HG03175 (cell line): ENCODE results near the gene TFG.
"Not testable (repeated sequence)": the region's sequence is repeated elsewhere in the genome, so short reads cannot be mapped to it uniquely, and the experiment has no call there.

Source experiments
- ATAC-seq: cut with Tn5 transposase; IDR thresholded peaks from one replicate; pipeline ENCODE4 v1.9.1; 2021; ENCODE audit warnings: mild to moderate bottlenecking, moderate library complexity; ENCODE audit not compliant: unreplicated experiment

Gene TFG

GRCh38 chr3:100708989-100709841 lies at the start of gene TFG:
Gene TFG (plus strand): TSS chr3:100709494. CDS start chr3:100713686, 4,192 bp downstream.
- ATAC-seq, result peak; percentile 95

- ATAC-seq, result not testable (repeated sequence)
These were observed 48.0 kb upstream of the TFG start for GRCh38 chr3:100661294-100661693.

- ATAC-seq, result no peak
These were observed 47.0 kb upstream of the TFG start for GRCh38 chr3:100662113-100662823.

DNA sequence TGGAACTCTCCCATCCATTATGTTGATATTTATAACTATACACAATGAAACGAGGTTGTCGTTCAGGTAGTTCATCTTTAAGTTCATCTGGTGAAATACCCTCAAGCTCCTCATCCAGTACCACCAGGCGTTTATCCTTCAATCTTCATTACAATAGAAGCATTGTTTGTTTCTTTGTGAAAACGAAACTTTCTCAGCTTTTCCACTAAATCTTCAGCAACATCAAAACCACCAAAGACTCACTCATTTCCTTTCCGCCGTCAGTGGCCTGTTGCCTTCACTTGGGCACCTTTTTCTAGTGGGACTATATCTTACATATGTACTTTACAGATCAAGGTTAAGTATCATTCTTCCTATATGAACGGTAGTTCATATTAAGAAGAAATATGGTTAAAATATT lies 44.1 kb upstream of the TFG start:
- ATAC-seq, result no peak

- ATAC-seq, result not testable (repeated sequence)
These were observed 42.6 kb upstream of the TFG start for GRCh38 chr3:100666699-100667098.

DNA sequence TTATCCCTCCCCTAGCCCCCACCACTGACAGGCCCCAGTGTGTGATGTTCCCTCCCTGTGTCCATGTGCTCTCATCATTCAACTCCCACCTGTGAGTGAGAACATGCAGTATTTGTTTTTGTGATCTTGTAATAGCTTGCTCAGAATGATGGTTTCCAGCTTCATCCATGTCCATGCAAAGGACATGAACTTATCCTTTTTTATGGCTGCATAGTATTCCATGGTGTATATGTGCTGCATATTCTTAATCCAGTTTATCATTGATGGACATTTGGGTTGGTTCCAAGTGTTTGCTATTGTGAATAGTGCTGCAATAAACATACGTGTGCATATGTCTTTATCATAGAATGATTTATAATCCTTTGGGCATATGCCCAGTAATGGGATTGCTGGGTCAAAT lies 42.0 kb upstream of the TFG start:
- not testable (repeated sequence) for ATAC-seq

DNA sequence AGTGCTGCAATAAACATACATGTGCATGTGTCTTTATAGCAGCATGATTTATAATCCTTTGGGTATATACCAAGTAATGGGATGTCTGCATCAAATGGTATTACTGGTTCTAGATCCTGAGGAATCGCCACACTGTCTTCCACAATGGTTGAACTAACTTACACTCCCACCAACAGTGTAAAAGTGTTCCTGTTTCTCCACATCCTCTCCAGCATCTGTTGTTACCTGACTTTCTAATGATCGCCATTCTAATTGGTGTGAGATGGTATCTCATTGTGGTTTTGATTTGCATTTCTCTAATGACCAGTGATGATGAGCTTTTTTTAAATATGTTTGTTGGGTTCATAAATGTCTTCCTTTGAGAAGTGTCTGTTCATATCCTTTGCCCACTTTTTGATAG lies 38.3 kb upstream of the TFG start:
- not testable (repeated sequence) for ATAC-seq

GRCh38 chr3:100681496-100681895 lies 27.8 kb upstream of the TFG start:
- no peak for ATAC-seq

- ATAC-seq, result no peak
These were observed 27.0 kb upstream of the TFG start for GRCh38 chr3:100682056-100682853.

GRCh38 chr3:100682854-100683760 lies 26.2 kb upstream of the TFG start:
- no peak for ATAC-seq

DNA sequence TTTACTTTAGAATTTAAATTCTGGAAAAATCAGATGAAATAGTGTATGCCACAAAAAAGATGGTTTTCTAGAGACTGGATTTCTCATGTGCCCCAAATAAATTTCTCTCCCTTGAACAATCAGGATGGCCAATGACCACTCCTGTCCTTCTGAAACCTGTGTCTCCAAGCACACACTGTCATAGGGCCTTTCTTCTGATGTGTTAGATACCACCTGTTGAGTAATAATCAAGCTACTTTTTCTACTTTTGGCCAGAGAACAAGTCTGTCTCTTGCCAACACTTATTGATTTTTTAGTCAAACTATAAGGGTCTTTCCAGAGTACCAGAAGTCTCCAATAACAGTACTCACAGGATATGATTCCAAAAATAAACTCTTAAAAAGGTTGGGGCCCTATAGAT lies 16.1 kb upstream of the TFG start:
- no peak for ATAC-seq

DNA sequence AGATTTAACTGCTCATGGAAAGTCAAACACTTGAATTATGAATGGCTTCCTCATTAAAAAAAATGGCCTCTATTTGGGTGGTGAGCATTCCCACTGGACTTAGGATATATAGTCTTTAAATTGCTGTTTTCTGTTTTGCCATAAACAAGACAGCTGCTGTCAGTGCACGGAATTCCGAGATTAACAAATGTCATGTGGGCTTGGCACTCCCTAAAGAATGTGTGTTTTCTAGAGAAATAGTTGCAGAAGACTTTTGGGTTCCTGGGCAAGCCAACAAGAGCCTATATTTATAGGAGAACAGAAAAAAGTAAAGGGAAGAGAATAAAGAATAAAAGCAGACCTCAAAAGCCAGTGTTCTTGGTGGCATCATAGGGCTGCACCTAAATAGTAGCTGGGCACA lies 13.6 kb upstream of the TFG start:
- ATAC-seq, result no peak

- ATAC-seq, result no peak
These were observed 13.1 kb upstream of the TFG start for GRCh38 chr3:100696161-100696560.

GRCh38 chr3:100697172-100697571 lies 12.1 kb upstream of the TFG start:
- no peak for ATAC-seq

DNA sequence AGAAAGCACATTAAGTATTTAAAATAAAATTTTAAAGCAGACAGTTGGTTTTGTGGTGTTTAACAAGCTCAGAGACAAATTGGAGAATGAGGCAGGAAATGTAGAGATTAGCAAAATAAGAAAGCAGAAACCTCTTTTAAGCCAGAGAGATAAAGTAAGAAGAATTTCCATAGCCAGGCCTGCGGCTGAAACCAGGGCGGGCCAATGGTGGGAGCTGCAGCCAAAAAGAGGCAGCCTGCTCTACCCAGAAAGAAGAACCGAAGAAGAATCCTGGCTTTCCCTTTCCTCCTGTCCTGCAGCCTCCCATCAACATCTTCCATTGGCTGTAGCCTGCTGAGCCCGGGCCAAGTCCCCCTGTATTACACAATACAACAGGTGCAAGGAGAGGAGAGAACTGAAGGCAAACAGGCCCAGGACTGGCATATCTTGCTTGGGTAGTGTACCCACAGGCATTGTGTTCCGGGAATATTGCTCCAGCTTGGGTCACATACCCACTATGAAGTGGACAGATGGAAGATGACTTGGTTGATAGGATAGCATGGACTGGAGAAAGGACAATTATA lies 11.5 kb upstream of the TFG start:
- ATAC-seq, result no peak

GRCh38 chr3:100698736-100699135 lies 10.6 kb upstream of the TFG start:
- no peak for ATAC-seq

GRCh38 chr3:100700708-100701107 lies 8.6 kb upstream of the TFG start:
- ATAC-seq, result no peak

DNA sequence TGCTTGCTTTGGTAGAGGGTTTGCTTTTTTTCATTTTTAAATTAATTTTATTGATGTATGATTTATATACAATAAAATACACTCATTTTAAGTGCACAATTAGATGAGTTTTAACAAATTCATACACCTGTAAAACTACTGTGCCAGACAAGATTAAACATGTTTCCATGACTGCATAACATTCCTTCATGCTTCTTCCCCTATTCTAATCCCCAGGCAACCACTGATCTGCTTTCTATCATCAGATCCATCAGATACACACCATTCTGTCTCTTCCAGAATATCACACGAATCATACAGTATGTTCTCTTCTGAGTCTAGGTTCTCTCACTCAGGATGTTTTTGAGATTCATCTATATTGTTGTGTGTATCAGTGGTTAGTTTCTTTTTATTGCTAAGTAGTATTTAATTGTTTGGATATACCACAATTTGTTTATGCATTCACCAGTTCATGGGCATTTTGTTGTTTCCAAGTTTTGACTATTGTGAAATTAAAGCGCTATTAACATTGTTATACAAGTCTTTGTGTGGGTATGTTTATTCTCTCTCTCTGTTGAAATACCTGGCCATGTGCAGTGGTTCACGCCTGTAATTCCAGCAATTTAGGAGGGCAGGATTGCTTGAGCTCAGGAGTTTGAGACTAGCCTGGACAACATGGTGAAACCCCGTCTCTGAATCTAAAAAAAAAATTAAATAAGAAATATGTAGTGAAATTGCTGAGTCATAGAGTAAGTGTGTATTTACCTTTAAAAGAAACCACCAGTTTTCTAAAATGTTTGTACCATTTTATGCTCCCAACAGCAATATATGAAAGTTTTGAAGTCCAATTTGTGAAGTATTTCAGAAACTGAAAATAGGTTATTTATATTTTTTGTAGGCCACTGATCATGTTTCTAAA lies 7.0 kb upstream of the TFG start:
- ATAC-seq, result no peak

GRCh38 chr3:100702980-100703345 lies 6.3 kb upstream of the TFG start:
- no peak for ATAC-seq
